ENCODE measurements around the gene FAM177B.

FAM177B gene

DNA sequence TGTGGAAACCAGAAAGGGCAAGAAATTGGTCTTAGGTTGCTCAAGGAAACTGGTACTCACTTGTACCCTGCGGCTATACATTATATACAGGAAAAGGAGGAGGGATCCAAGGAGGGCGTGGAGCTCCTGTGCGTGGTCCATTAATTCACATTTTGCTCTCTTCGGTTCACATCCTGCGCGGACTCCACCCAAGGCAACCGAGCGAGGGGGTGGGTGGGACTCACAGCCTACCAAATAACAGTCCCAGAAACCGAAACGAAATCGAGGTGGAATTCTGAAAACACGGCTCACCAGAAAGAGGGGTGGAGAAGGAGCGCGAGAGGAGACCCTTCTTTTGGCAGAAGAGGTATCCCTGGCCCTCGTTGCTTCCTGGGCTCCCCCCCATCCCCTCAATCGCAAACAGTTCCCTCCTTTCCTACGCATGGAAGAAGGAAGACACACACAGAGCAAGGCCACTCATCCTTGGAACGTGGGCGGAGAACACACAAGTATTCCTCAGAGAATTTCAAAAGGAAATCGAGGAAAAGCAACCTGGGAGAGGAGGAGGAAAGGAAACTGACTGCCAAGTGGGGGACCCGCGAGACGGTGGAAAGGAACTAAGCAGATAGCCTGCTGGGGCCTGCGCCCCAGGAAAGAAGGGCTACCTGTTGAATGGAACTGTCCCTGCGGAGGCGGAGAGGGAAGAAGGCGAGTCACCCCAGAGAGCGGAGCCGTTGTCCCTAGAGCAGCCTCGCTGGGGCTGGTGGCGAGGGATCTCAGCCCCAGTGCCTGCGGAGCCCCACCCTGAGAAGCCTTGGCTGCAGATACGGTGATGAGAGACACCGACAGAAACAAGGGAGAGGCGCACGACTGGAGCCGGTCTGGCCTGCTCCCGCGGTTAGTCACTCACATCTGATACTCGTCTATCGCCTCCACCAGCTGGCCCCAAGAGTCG, 25.4 kb upstream of the FAM177B start:
- peak; percentile 74 for DNase-seq
- Histone ChIP-seq H2AFZ (ENCODE audit: low read length) (peak overlapping the region; percentile 93), H3K4me3 (ENCODE audit: low read length) (peak overlapping the region; percentile 85), H3K27ac (ENCODE audit: low read length) (peak overlapping the region; percentile 62), H3K4me2 (ENCODE audit: low read depth, low read length) (peak overlapping the region; percentile 63), H3K9ac (ENCODE audit: low read length) (peak overlapping the region; percentile 61), H4K20me1 (ENCODE audit: insufficient read depth, low read length) (no peaks in the 10 kb centered on the region), H3K27me3 (replicated peaks; ENCODE audit: insufficient read depth, low read length) (no peaks in the 10 kb centered on the region), H3K79me2 (ENCODE audit: low read length) (peaks cover 66% of the 10 kb centered on the region), H3K36me3 (replicated peaks; ENCODE audit: insufficient read depth, low read length) (no peaks in the 10 kb centered on the region), H3F3A (ENCODE audit: insufficient read depth, low read length) (peaks cover 22% of the 10 kb centered on the region), H3K9me3 (replicated peaks; ENCODE audit: insufficient read depth, low read length) (no peaks in the 10 kb centered on the region), H3K9me2 (replicated peaks; ENCODE audit: insufficient read depth, low read length) (no peaks in the 10 kb centered on the region), H3K4me1 (ENCODE audit: low read length) (peaks cover 3% of the 10 kb centered on the region)
- no peak for TF ChIP-seq EZH2phosphoT487 (IDR thresholded peaks at IDR 0.05; ENCODE audit: low read length)
- TF ChIP-seq, protein P1, sequence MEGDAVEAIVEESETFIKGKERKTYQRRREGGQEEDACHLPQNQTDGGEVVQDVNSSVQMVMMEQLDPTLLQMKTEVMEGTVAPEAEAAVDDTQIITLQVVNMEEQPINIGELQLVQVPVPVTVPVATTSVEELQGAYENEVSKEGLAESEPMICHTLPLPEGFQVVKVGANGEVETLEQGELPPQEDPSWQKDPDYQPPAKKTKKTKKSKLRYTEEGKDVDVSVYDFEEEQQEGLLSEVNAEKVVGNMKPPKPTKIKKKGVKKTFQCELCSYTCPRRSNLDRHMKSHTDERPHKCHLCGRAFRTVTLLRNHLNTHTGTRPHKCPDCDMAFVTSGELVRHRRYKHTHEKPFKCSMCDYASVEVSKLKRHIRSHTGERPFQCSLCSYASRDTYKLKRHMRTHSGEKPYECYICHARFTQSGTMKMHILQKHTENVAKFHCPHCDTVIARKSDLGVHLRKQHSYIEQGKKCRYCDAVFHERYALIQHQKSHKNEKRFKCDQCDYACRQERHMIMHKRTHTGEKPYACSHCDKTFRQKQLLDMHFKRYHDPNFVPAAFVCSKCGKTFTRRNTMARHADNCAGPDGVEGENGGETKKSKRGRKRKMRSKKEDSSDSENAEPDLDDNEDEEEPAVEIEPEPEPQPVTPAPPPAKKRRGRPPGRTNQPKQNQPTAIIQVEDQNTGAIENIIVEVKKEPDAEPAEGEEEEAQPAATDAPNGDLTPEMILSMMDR (IDR thresholded peaks at IDR 0.05; ENCODE audit: low read length), result no peak

DNA sequence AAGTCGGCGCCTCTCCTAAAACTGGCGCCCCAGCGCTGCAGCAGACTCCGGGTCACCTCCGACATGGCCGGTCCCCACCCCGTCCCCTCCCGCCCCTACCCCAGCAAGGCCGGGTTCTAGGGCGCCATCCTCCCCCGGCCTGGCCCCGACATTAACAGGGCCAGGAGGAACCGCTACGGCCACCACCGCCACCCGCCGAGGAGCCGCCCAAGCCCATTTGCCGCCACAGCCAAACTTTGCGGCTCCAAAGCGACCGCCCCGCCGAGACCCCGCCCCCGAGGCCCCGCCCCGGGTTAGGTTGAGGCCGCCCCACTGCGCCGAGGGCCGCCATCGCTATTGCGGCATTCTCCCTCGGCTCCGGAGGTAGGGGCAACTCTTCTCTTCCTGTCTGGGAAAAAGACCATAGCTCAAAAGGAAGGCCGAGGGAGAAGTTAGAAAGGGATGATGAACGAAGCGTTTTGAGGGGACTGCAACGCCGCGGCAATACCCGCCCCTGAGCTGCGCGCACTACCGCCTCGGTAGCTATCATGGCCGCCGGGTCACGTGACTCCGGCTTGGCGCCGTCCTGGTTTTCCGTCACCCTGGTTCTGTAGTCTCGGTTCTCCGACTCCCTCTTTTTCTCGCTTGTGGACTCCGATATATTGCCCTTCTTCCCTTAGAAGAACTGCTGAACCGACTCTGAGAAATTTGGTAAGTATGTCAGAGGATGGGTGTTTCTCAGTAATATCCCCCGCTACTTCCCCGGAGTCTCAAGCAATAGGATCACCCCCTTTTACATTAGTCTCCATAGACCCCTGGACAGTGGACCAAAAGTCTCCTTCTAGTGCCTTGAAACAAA, 24.5 kb upstream of the FAM177B start, which contains the start of the genes AIDA and BROX:
AIDA (minus strand) TSS at position 239 of the 838 bp plus-strand sequence; CDS start at position 65, 174 bp downstream.
BROX (plus strand) TSS at position 312 of the 838 bp plus-strand sequence. CDS start 3,136 bp downstream, outside the sequence.
- H3K27me3 ChIP-seq (replicated peaks; ENCODE audit: insufficient read depth, low read length), result no peaks in the 10 kb centered on the region
- peaks cover 58% of the 10 kb centered on the region for H3K79me2 ChIP-seq (ENCODE audit: low read length)
- H4K20me1 ChIP-seq (ENCODE audit: insufficient read depth, low read length), result no peaks in the 10 kb centered on the region
- peak within 1 kb of the TSS; percentile 75 for H3K27ac ChIP-seq (ENCODE audit: low read length)
- H3F3A ChIP-seq (ENCODE audit: insufficient read depth, low read length), result peaks cover 22% of the 10 kb centered on the region
- H3K9ac ChIP-seq (ENCODE audit: low read length), result peak within 1 kb of the TSS; percentile 89
- peak; percentile 90 for DNase-seq
- H3K9me2 ChIP-seq (replicated peaks; ENCODE audit: insufficient read depth, low read length), result no peaks in the 10 kb centered on the region
- peak within 1 kb of the TSS; percentile 93 for H2AFZ ChIP-seq (ENCODE audit: low read length)
- peak within 1 kb of the TSS; percentile 63 for H3K4me2 ChIP-seq (ENCODE audit: low read depth, low read length)
- H3K36me3 ChIP-seq (replicated peaks; ENCODE audit: insufficient read depth, low read length), result no peaks in the 10 kb centered on the region
- peaks cover 3% of the 10 kb centered on the region for H3K4me1 ChIP-seq (ENCODE audit: low read length)
- no peak for TF ChIP-seq EZH2 (optimal IDR thresholded peaks at IDR 0.05; ENCODE audit: low read depth, low read length)
- TF ChIP-seq, protein P1 (IDR thresholded peaks at IDR 0.05; ENCODE audit: low read length), result no peak
- H3K4me3 ChIP-seq (ENCODE audit: low read length), result peak within 1 kb of the TSS; percentile 85
- H3K9me3 ChIP-seq (replicated peaks; ENCODE audit: insufficient read depth, low read length), result no peaks in the 10 kb centered on the region

DNA sequence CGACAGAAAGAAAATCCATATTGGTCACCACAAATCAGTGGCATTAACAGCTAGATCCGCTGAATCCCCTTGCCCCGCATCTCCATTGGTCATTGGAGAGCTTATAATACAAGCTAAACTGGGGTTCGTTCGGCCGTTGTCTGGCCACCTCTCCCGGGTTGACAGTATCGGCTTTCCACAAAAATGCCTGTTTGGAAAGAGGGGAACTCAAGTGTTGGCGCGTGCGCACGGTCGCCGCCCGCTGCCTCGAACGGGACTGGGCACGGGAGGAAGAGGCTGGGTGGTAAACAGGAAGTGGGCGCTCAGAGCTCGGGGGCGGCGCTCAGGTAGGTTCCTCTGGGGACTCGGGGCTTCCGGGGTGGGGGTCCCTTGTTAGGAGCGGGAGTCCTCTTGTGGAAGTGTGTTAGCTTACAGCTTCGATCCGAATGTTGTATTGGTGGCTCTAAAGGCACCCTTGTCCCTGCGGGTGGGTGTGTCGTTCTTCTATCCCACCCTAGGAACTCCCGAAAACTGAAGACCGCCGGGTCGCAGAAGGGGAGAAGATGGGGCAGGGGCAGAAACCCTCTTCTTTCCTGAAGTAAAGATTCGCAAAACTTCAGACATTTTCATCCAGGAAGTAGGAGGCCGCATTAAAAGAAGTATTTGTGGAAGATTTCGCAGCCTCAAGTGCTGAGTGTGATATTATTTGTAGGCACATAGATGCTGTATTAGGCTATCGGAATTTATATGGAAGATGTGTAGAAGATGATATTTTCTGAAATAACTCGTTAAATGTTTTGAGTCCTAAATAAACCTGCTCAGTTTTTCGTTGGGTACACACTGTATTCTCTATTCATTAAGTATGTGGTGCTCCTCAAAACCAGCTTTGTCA, 23.7 kb upstream of the FAM177B start:
- Histone ChIP-seq H3K27me3 (replicated peaks; ENCODE audit: insufficient read depth, low read length) (no peaks in the 10 kb centered on the region), H3K9ac (ENCODE audit: low read length) (peak overlapping the region; percentile 89), H3K36me3 (replicated peaks; ENCODE audit: insufficient read depth, low read length) (peaks cover 4% of the 10 kb centered on the region), H3K9me3 (replicated peaks; ENCODE audit: insufficient read depth, low read length) (no peaks in the 10 kb centered on the region), H4K20me1 (ENCODE audit: insufficient read depth, low read length) (no peaks in the 10 kb centered on the region), H2AFZ (ENCODE audit: low read length) (peak overlapping the region; percentile 90), H3F3A (ENCODE audit: insufficient read depth, low read length) (peaks cover 22% of the 10 kb centered on the region), H3K4me2 (ENCODE audit: low read depth, low read length) (peak overlapping the region; percentile 57), H3K27ac (ENCODE audit: low read length) (peak overlapping the region; percentile 75), H3K4me1 (ENCODE audit: low read length) (peaks cover 3% of the 10 kb centered on the region), H3K9me2 (replicated peaks; ENCODE audit: insufficient read depth, low read length) (no peaks in the 10 kb centered on the region), H3K79me2 (ENCODE audit: low read length) (peaks cover 52% of the 10 kb centered on the region), H3K4me3 (ENCODE audit: low read length) (peak overlapping the region; percentile 85)
- TF ChIP-seq EZH2phosphoT487 (IDR thresholded peaks at IDR 0.05; ENCODE audit: low read length) (no peak), EZH2 (optimal IDR thresholded peaks at IDR 0.05; ENCODE audit: low read depth, low read length) (no peak)
- TF ChIP-seq, protein P1 (IDR thresholded peaks at IDR 0.05; ENCODE audit: low read length), result no peak
- peak; percentile 95 for DNase-seq
